ENCODE results near the gene LYSET. TPM values are rescaled to one million over a fixed set of nuclear protein-coding genes. Genes with fewer than 3 reads are reported as not detected.

Gene LYSET
- total and polyA plus RNA-seq, 2 donors (not counting 1 experiment from before 2014, with no cell fraction given) = 11.1 to 18.8 TPM

- no peaks in the 10 kb centered on the region for H3K27me3 Mint-ChIP-seq
- POLR2A ChIA-PET = no interaction called here
- no CpG with 5 or more reads among the region's 7 CpGs for WGBS (ENCODE audit: insufficient coverage)
- DNase-seq = no peak
- no peak overlapping the region for H3K27ac Mint-ChIP-seq
- H4K20me1 ChIP-seq (ENCODE audit: control insufficient read depth, insufficient read depth, low read length, poor library complexity, severe bottlenecking) = no peaks in the 10 kb centered on the region
- no peaks in the 10 kb centered on the region for H3K9me3 ChIP-seq (ENCODE audit: control extremely low read depth in 1 of 3, control insufficient read depth in 2 of 3, insufficient read depth in 1 of 3, low read length in 2 of 3)
- H3K4me3 ChIP-seq (ENCODE audit: control extremely low read depth in 1 of 5, extremely low read depth in 1 of 5, insufficient read depth in 1 of 5, low read depth in 2 of 5, low read length in 4 of 5) = no peak overlapping the region
- H3K9me3 Mint-ChIP-seq (ENCODE audit: insufficient read depth) = no peaks in the 10 kb centered on the region
- ATAC-seq (ENCODE audit: low read depth) = no peak
- intact Hi-C loops (cut with micrococcal nuclease) = loop anchor here (10.0 kb wide), 2 partner anchors 174 to 764 kb away; no protein-coding TSS in a partner anchor
- CTCF ChIA-PET = no interaction called here
- no peak for TF ChIP-seq EZH2 (IDR thresholded peaks at IDR 0.05; ENCODE audit: borderline replicate concordance, insufficient read depth, low read depth, low read length, poor library complexity, severe bottlenecking)
- TF ChIP-seq CTCF (IDR thresholded peaks at IDR 0.05) = no peak
- peaks cover 0 to 2% of the 10 kb centered on the region in 2 experiments for H3K36me3 ChIP-seq (replicated peaks in 1 of 2; ENCODE audit: control extremely low read depth in 1 of 2, control insufficient read depth in 1 of 2, extremely low read depth in 1 of 2, insufficient read depth in 2 of 2, low read length in 1 of 2)
- no peak overlapping the region for H3K9ac ChIP-seq (ENCODE audit: low read length)
- H3K27me3 ChIP-seq (replicated peaks in 1 of 4; ENCODE audit: control extremely low read depth in 1 of 4, control insufficient read depth in 3 of 4, insufficient read depth in 4 of 4, low read length in 3 of 4) = no peaks in the 10 kb centered on the region
- no peak overlapping the region for H3K4me2 ChIP-seq (replicated peaks; ENCODE audit: low read depth, low read length, poor library complexity, severe bottlenecking)
- no peak overlapping the region for H2AFZ ChIP-seq (ENCODE audit: insufficient read depth, low read depth, low read length, poor library complexity, severe bottlenecking)
- peaks cover 7 to 11% of the 10 kb centered on the region in 2 donors for H3K4me1 ChIP-seq (ENCODE audit: control insufficient read depth in 2 of 2, insufficient read depth in 2 of 2, low read length in 2 of 2)
- no peak overlapping the region for H3K4me3 Mint-ChIP-seq
- peaks cover 53% of the 10 kb centered on the region for H3K79me2 ChIP-seq (ENCODE audit: control insufficient read depth, insufficient read depth, low read length)
- no peak overlapping the region for H3K27ac ChIP-seq (ENCODE audit: low read length in 2 of 2)
- peaks cover 20% of the 10 kb centered on the region for H3K4me1 Mint-ChIP-seq
These were observed 16.1 kb downstream of the LYSET start for GRCh38 chr14:93201155-93201704.

DNA sequence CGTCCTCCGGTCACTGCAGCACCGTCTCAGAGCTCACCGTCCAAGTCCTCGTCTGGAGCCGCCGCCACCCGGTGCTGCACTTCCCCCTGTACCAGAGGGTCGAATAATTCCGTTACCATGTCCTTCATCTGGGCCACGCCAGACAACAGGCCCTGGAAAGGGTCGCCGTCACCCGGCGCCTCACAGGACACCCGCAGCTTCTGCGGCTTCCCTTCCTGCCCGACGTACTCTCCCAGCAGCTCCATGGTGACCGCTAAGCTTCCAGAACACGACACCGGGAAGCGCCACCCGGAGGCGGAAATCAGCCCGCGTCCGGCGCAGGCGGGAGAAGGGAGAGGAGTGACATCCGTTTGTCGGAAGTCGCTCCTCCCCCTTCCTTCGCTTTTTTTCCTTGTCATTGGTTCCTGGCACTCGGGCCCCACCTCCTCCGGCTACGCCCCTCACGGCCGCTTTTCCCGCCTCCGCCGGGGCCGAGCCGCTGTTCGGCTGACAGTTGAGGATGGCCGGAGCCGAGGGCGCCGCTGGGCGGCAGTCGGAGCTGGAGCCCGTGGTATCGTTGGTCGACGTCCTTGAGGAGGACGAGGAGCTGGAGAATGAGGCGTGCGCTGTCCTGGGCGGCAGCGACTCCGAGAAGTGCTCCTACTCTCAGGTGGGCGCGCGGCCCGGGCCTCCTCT lies 21.8 kb downstream of the LYSET start, which contains the start of the genes GON7 and UBR7:
Gene GON7 (minus strand): TSS at position 273 of the 675 bp plus-strand sequence. CDS start 28 bp downstream, at position 245.
Gene UBR7 (plus strand): TSS at position 464 of the 675 bp plus-strand sequence. CDS start 36 bp downstream, at position 500.
- Histone ChIP-seq H3K27ac (ENCODE audit: low read length in 2 of 2) (peak within 1 kb of the TSS; percentile 64 to 84), H4K20me1 (ENCODE audit: control insufficient read depth, insufficient read depth, low read length, poor library complexity, severe bottlenecking) (no peaks in the 10 kb centered on the region), H2AFZ (ENCODE audit: insufficient read depth, low read depth, low read length, poor library complexity, severe bottlenecking) (peak within 1 kb of the TSS; percentile 99), H3K4me3 (ENCODE audit: control extremely low read depth in 1 of 5, extremely low read depth in 1 of 5, insufficient read depth in 1 of 5, low read depth in 2 of 5, low read length in 4 of 5) (peak within 1 kb of the TSS; percentile 2 to 97 (median 94)), H3K9ac (ENCODE audit: low read length) (peak within 1 kb of the TSS; percentile 95), H3K4me2 (replicated peaks; ENCODE audit: low read depth, low read length, poor library complexity, severe bottlenecking) (peak within 1 kb of the TSS; percentile 85), H3K4me1 (ENCODE audit: control insufficient read depth in 2 of 2, insufficient read depth in 2 of 2, low read length in 2 of 2) (peaks cover 28 to 42% of the 10 kb centered on the region in 2 donors), H3K9me3 (ENCODE audit: control extremely low read depth in 1 of 3, control insufficient read depth in 2 of 3, insufficient read depth in 1 of 3, low read length in 2 of 3) (no peaks in the 10 kb centered on the region), H3K27me3 (replicated peaks in 1 of 4; ENCODE audit: control extremely low read depth in 1 of 4, control insufficient read depth in 3 of 4, insufficient read depth in 4 of 4, low read length in 3 of 4) (no peaks in the 10 kb centered on the region), H3K79me2 (ENCODE audit: control insufficient read depth, insufficient read depth, low read length) (peaks cover 50% of the 10 kb centered on the region), H3K36me3 (replicated peaks in 1 of 2; ENCODE audit: control extremely low read depth in 1 of 2, control insufficient read depth in 1 of 2, extremely low read depth in 1 of 2, insufficient read depth in 2 of 2, low read length in 1 of 2) (peaks cover 0 to 2% of the 10 kb centered on the region in 2 experiments)
- ChIA-PET POLR2A (interaction anchor here (1.1 to 2.9 kb wide), 2 partner anchors 12 to 22 kb away, joined by 3 to 11 read pairs; partner anchors contain the start of genes LYSET and MOAP1), CTCF (interaction anchor here (0.6 to 2.8 kb wide), 18 partner anchors 9 to 1084 kb away, joined by 3 to 14 read pairs (median 4); partner anchors contain the start of genes LYSET and MOAP1)
- peak within 1 kb of the TSS; percentile 97 for H3K4me3 Mint-ChIP-seq
- H3K4me1 Mint-ChIP-seq = peaks cover 54% of the 10 kb centered on the region
- under 1% methylated on average over 51 of the region's 65 CpGs for WGBS (ENCODE audit: insufficient coverage)
- ATAC-seq (ENCODE audit: low read depth) = peak; percentile 96
- peak within 1 kb of the TSS; percentile 91 for H3K27ac Mint-ChIP-seq
- no peaks in the 10 kb centered on the region for H3K9me3 Mint-ChIP-seq (ENCODE audit: insufficient read depth)
- no peaks in the 10 kb centered on the region for H3K27me3 Mint-ChIP-seq
- TF ChIP-seq CTCF (IDR thresholded peaks at IDR 0.05) (peak; percentile 21), EZH2 (IDR thresholded peaks at IDR 0.05; ENCODE audit: borderline replicate concordance, insufficient read depth, low read depth, low read length, poor library complexity, severe bottlenecking) (no peak)
- intact Hi-C loops (cut with micrococcal nuclease) = loop anchor here (1.0 to 10.0 kb wide), 9 partner anchors 22 to 1100 kb away; partner anchors contain the start of genes ATXN3, BTBD7, ITPK1 and LYSET
- peak; percentile 92 for DNase-seq

Measured in B cell (primary cell).